ENCODE measurements around the gene PTPRN2. TPM values are rescaled to one million over a fixed set of nuclear protein-coding genes. Genes with fewer than 3 reads are reported as not detected.

The PTPRN2 gene
- total and polyA plus RNA-seq, 8 donors: 4.9 to 136 (median 46.8) TPM

DNA sequence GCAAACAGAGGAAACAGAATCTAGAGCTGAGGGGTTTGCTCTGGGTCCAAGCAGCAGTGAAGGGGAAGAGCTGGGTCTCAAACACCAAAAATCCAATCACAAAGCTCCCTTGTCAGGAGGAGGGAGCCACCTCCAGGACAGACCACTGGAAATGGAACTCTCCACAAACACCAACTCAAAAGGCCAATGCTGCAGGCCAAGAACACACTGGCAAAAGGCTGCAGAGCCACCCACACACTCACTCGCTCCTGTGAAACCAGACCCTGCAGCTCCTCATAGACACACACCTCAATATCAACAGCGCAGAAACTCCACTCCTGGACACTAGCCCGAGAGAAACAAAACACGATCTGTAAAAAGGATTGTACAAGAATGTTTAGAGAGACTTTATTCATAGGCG is 213.5 kb downstream of the PTPRN2 start:
- DNase-seq: no peak
- peaks cover 0 to 4% (median 0%) of the 10 kb centered on the region in 3 donors for H3K27me3 ChIP-seq
- 67 to 78% (median 70%) methylated on average over 5 of the region's 5 CpGs for WGBS, 5 donors
- H3K36me3 ChIP-seq: no peaks in the 10 kb centered on the region
- H3K9me3 ChIP-seq: no peaks in the 10 kb centered on the region
- no peak overlapping the region for H3K4me3 ChIP-seq
- H3K27ac ChIP-seq: no peak overlapping the region
- peaks cover 5 to 27% (median 8%) of the 10 kb centered on the region in 4 donors for H3K4me1 ChIP-seq
- intact Hi-C loops (cut with DNase I; ENCODE audit: low total_unique reads): no loop called here
- TF ChIP-seq POLR2A (IDR thresholded peaks at IDR 0.05): no peak
- no peak for TF ChIP-seq EP300 (IDR thresholded peaks at IDR 0.05)
- no peak for TF ChIP-seq POLR2AphosphoS5 (IDR thresholded peaks at IDR 0.05)

DNA sequence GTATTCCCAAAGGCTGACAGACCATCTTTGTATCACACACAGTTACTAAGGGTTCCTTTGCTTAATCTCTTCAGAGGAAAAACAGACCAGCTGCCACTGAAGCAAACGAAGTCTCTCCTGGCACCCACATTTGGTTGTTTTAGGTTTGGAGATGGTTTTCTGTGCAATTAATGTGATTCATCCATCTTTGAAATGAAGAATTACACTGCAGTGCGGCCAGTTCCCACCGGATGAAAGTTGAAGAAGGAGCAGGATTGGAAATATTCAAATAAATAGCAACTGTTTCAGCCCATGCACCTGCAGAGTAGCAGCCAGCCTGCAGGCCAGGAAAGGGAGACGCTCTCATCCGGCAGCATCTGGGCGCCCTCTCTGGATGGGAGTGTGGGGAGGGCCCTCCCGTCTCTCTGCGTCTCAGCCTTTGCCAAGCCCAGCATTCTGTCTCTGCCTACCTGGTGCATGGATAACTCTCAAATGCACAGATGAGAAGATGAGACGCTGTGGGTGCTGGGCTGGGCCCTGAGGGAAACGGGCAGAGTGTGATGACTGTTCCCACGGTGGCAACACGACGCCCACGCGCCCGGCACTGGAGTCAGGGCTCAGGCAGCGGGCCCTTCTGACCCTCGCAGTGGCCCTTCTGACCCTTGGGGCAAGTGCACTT is 214.0 kb downstream of the PTPRN2 start:
- Histone ChIP-seq H3K36me3 (no peaks in the 10 kb centered on the region), H3K27ac (no peak overlapping the region), H3K4me3 (no peak overlapping the region), H3K27me3 (peaks cover 0 to 4% (median 0%) of the 10 kb centered on the region in 3 donors), H3K4me1 (peaks cover 5 to 27% (median 8%) of the 10 kb centered on the region in 4 donors), H3K9me3 (no peaks in the 10 kb centered on the region)
- TF ChIP-seq, protein P1, sequence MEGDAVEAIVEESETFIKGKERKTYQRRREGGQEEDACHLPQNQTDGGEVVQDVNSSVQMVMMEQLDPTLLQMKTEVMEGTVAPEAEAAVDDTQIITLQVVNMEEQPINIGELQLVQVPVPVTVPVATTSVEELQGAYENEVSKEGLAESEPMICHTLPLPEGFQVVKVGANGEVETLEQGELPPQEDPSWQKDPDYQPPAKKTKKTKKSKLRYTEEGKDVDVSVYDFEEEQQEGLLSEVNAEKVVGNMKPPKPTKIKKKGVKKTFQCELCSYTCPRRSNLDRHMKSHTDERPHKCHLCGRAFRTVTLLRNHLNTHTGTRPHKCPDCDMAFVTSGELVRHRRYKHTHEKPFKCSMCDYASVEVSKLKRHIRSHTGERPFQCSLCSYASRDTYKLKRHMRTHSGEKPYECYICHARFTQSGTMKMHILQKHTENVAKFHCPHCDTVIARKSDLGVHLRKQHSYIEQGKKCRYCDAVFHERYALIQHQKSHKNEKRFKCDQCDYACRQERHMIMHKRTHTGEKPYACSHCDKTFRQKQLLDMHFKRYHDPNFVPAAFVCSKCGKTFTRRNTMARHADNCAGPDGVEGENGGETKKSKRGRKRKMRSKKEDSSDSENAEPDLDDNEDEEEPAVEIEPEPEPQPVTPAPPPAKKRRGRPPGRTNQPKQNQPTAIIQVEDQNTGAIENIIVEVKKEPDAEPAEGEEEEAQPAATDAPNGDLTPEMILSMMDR (IDR thresholded peaks at IDR 0.05): no peak
- no peak for TF ChIP-seq POLR2AphosphoS5 (IDR thresholded peaks at IDR 0.05)
- TF ChIP-seq POLR2A (IDR thresholded peaks at IDR 0.05): no peak
- TF ChIP-seq EP300 (IDR thresholded peaks at IDR 0.05): no peak
- intact Hi-C loops (cut with DNase I; ENCODE audit: low total_unique reads): no loop called here
- 72 to 80% (median 78%) methylated on average over 16 to 18 of the region's 18 CpGs for WGBS, 5 donors
- no peak for DNase-seq

DNA sequence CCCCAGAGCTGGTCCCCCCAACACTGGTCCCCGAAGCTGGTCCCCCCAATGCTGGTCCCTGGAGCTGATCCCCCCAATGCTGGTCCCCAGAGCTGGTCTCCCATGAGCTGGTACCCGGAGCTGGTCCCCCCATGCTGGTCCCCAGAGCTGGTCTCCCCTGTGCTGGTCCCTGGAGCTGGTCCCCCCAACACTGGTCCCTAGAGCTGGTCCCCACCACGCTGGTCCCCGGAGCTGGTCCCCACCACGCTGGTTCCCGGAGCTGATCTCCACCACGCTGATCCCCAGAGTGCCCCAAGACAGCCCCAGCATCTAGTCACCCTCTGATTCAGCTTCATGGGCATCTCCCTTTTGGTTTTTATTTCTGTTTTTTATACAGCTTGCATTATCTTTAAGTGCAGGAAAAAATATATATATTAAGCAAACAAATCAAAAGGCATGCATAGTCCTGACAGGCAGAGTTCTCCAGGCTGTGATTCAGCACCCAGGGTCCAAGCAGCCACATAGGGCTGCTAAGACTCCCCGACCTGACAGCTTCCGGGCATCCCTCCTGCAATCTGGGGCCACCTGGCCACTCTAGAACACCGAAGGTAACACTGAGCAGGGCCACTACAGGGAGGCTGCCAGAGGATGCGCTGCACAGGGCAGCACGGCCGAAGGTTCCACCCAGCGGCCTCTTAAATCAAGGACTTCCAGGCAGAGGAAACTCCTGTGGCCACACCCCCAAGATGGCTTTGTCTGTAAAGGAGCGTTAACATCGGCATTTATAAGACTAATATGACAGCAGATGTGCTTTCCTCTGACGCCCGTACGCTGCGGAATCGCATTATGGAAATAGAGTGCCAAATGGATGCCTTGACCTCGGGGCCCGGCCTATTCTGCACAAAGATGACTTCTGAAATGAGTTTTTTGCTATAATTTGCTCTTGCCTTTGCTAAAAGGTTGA is 215.0 kb downstream of the PTPRN2 start:
- DNase-seq: no peak
- peaks cover 0 to 4% (median 0%) of the 10 kb centered on the region in 3 donors for H3K27me3 ChIP-seq

GRCh38 chr7:158371856-158372255 is 215.8 kb downstream of the PTPRN2 start:
- Histone ChIP-seq H3K4me1 (peaks cover 0 to 11% (median 4%) of the 10 kb centered on the region in 4 donors), H3K36me3 (no peaks in the 10 kb centered on the region), H3K27ac (no peak overlapping the region), H3K9me3 (no peaks in the 10 kb centered on the region), H3K27me3 (peaks cover 0 to 4% (median 0%) of the 10 kb centered on the region in 3 donors), H3K4me3 (no peak overlapping the region)
- no peak for DNase-seq
- TF ChIP-seq EP300 (IDR thresholded peaks at IDR 0.05) (no peak), POLR2AphosphoS5 (IDR thresholded peaks at IDR 0.05) (no peak), POLR2A (IDR thresholded peaks at IDR 0.05) (no peak)
- TF ChIP-seq, protein P1 (IDR thresholded peaks at IDR 0.05): no peak
- WGBS, 5 donors: 80 to 87% (median 83%) methylated on average over 16 to 17 of the region's 17 CpGs
- intact Hi-C loops (cut with DNase I; ENCODE audit: low total_unique reads): no loop called here

More for the DNA sequence above, 215.0 kb downstream of the PTPRN2 start:
- TF ChIP-seq EP300 (IDR thresholded peaks at IDR 0.05) (no peak), POLR2AphosphoS5 (IDR thresholded peaks at IDR 0.05) (no peak), POLR2A (IDR thresholded peaks at IDR 0.05) (no peak)
- TF ChIP-seq, protein P1 (IDR thresholded peaks at IDR 0.05): no peak
- 74 to 83% (median 81%) methylated on average over 18 to 23 of the region's 23 CpGs for WGBS, 5 donors
- Histone ChIP-seq H3K27ac (no peak overlapping the region), H3K4me3 (no peak overlapping the region), H3K36me3 (no peaks in the 10 kb centered on the region), H3K9me3 (no peaks in the 10 kb centered on the region), H3K4me1 (peaks cover 4 to 17% (median 6%) of the 10 kb centered on the region in 4 donors)
- intact Hi-C loops (cut with DNase I; ENCODE audit: low total_unique reads): no loop called here
